ENCODE results near the gene SPEG. TPM values are rescaled to one million over a fixed set of nuclear protein-coding genes. Genes with fewer than 3 reads are reported as not detected.
"Not testable (repeated sequence)": the region's sequence is repeated elsewhere in the genome, so short reads cannot be mapped to it uniquely, and the experiment has no call there.

SPEG gene
- total and polyA plus RNA-seq, 2 donors: 1.3 to 19.8 TPM

- DNase-seq (ENCODE audit: low read depth in 6 of 9, low spot score in 9 of 9): peak in 7 of 9 donors; percentile 23 to 74 (median 45)
- 23% methylated on average over 15 of the region's 15 CpGs for WGBS
- no peak overlapping the region for H3K4me3 ChIP-seq (ENCODE audit: low read length in 2 of 2)
- peaks cover 0 to 21% of the 10 kb centered on the region in 2 donors for H3K27me3 ChIP-seq (ENCODE audit: control insufficient read depth in 2 of 2, insufficient read depth in 1 of 2, low read length in 1 of 2)
- H3K4me1 ChIP-seq (ENCODE audit: control insufficient read depth in 2 of 2, insufficient read depth in 2 of 2, low read length in 2 of 2): peaks cover 0 to 2% of the 10 kb centered on the region in 2 donors
- H3K36me3 ChIP-seq (ENCODE audit: control insufficient read depth in 2 of 2, insufficient read depth in 2 of 2, low read length in 1 of 2): no peaks in the 10 kb centered on the region
- no peak overlapping the region for H3K27ac ChIP-seq (ENCODE audit: low read depth in 1 of 2, low read length in 1 of 2)
- no peaks in the 10 kb centered on the region for H3K9me3 ChIP-seq (ENCODE audit: control insufficient read depth in 2 of 2, insufficient read depth in 1 of 2, low read length in 1 of 2)
Observed at GRCh38 chr2:219402665-219403515, 31.8 kb upstream of the SPEG start.

- peaks cover 0 to 27% of the 10 kb centered on the region in 2 donors for H3K27me3 ChIP-seq (ENCODE audit: control insufficient read depth in 2 of 2, insufficient read depth in 1 of 2, low read length in 1 of 2)
- no peak for DNase-seq (ENCODE audit: low read depth in 6 of 9, low spot score in 9 of 9)
- no peaks in the 10 kb centered on the region for H3K9me3 ChIP-seq (ENCODE audit: control insufficient read depth in 2 of 2, insufficient read depth in 1 of 2, low read length in 1 of 2)
- WGBS: 97% methylated on average over 9 of the region's 9 CpGs
- no peak overlapping the region for H3K27ac ChIP-seq (ENCODE audit: low read depth in 1 of 2, low read length in 1 of 2)
- no peaks in the 10 kb centered on the region for H3K36me3 ChIP-seq (ENCODE audit: control insufficient read depth in 2 of 2, insufficient read depth in 2 of 2, low read length in 1 of 2)
- H3K4me1 ChIP-seq (ENCODE audit: control insufficient read depth in 2 of 2, insufficient read depth in 2 of 2, low read length in 2 of 2): peaks cover 0 to 2% of the 10 kb centered on the region in 2 donors
- no peak overlapping the region for H3K4me3 ChIP-seq (ENCODE audit: low read length in 2 of 2)
Observed at GRCh38 chr2:219403861-219404260, 30.8 kb upstream of the SPEG start.

- H3K27ac ChIP-seq (ENCODE audit: low read depth in 1 of 2, low read length in 1 of 2): no peak overlapping the region
- no peak for DNase-seq (ENCODE audit: low read depth in 6 of 9, low spot score in 9 of 9)
- H3K4me3 ChIP-seq (ENCODE audit: low read length in 2 of 2): no peak overlapping the region
- H3K4me1 ChIP-seq (ENCODE audit: control insufficient read depth in 2 of 2, insufficient read depth in 2 of 2, low read length in 2 of 2): peaks cover 0 to 2% of the 10 kb centered on the region in 2 donors
- no peaks in the 10 kb centered on the region for H3K9me3 ChIP-seq (ENCODE audit: control insufficient read depth in 2 of 2, insufficient read depth in 1 of 2, low read length in 1 of 2)
- H3K27me3 ChIP-seq (ENCODE audit: control insufficient read depth in 2 of 2, insufficient read depth in 1 of 2, low read length in 1 of 2): peaks cover 0 to 29% of the 10 kb centered on the region in 2 donors
- H3K36me3 ChIP-seq (ENCODE audit: control insufficient read depth in 2 of 2, insufficient read depth in 2 of 2, low read length in 1 of 2): no peaks in the 10 kb centered on the region
- 95% methylated on average over 10 of the region's 10 CpGs for WGBS
Observed at GRCh38 chr2:219404291-219404910, 30.2 kb upstream of the SPEG start.

- no peak for DNase-seq (ENCODE audit: low read depth in 6 of 9, low spot score in 9 of 9)
- no peak overlapping the region for H3K27ac ChIP-seq (ENCODE audit: low read depth in 1 of 2, low read length in 1 of 2)
- H3K36me3 ChIP-seq (ENCODE audit: control insufficient read depth in 2 of 2, insufficient read depth in 2 of 2, low read length in 1 of 2): no peaks in the 10 kb centered on the region
- no peak overlapping the region for H3K4me3 ChIP-seq (ENCODE audit: low read length in 2 of 2)
- H3K9me3 ChIP-seq (ENCODE audit: control insufficient read depth in 2 of 2, insufficient read depth in 1 of 2, low read length in 1 of 2): no peaks in the 10 kb centered on the region
- H3K4me1 ChIP-seq (ENCODE audit: control insufficient read depth in 2 of 2, insufficient read depth in 2 of 2, low read length in 2 of 2): peaks cover 0 to 2% of the 10 kb centered on the region in 2 donors
- H3K27me3 ChIP-seq (ENCODE audit: control insufficient read depth in 2 of 2, insufficient read depth in 1 of 2, low read length in 1 of 2): peaks cover 0 to 33% of the 10 kb centered on the region in 2 donors
- WGBS: 92% methylated on average over 7 of the region's 7 CpGs
Observed at GRCh38 chr2:219404954-219405353, 29.7 kb upstream of the SPEG start.

GRCh38 chr2:219405451-219405850, 29.2 kb upstream of the SPEG start:
- 85% methylated on average over 9 of the region's 9 CpGs for WGBS
- Histone ChIP-seq H3K9me3 (ENCODE audit: control insufficient read depth in 2 of 2, insufficient read depth in 1 of 2, low read length in 1 of 2) (no peaks in the 10 kb centered on the region), H3K27ac (ENCODE audit: low read depth in 1 of 2, low read length in 1 of 2) (no peak overlapping the region), H3K4me3 (ENCODE audit: low read length in 2 of 2) (no peak overlapping the region), H3K27me3 (ENCODE audit: control insufficient read depth in 2 of 2, insufficient read depth in 1 of 2, low read length in 1 of 2) (peaks cover 0 to 33% of the 10 kb centered on the region in 2 donors), H3K36me3 (ENCODE audit: control insufficient read depth in 2 of 2, insufficient read depth in 2 of 2, low read length in 1 of 2) (no peaks in the 10 kb centered on the region), H3K4me1 (ENCODE audit: control insufficient read depth in 2 of 2, insufficient read depth in 2 of 2, low read length in 2 of 2) (peaks cover 0 to under 1% of the 10 kb centered on the region in 2 donors)
- no peak for DNase-seq (ENCODE audit: low read depth in 6 of 9, low spot score in 9 of 9)

- no peak overlapping the region for H3K4me3 ChIP-seq (ENCODE audit: low read length in 2 of 2)
- 93% methylated on average over 7 of the region's 7 CpGs for WGBS
- no peaks in the 10 kb centered on the region for H3K9me3 ChIP-seq (ENCODE audit: control insufficient read depth in 2 of 2, insufficient read depth in 1 of 2, low read length in 1 of 2)
- peaks cover 0 to 33% of the 10 kb centered on the region in 2 donors for H3K27me3 ChIP-seq (ENCODE audit: control insufficient read depth in 2 of 2, insufficient read depth in 1 of 2, low read length in 1 of 2)
- H3K27ac ChIP-seq (ENCODE audit: low read depth in 1 of 2, low read length in 1 of 2): no peak overlapping the region
- DNase-seq (ENCODE audit: low read depth in 6 of 9, low spot score in 9 of 9): no peak
- H3K36me3 ChIP-seq (ENCODE audit: control insufficient read depth in 2 of 2, insufficient read depth in 2 of 2, low read length in 1 of 2): no peaks in the 10 kb centered on the region
- H3K4me1 ChIP-seq (ENCODE audit: control insufficient read depth in 2 of 2, insufficient read depth in 2 of 2, low read length in 2 of 2): no peaks in the 10 kb centered on the region
Observed at GRCh38 chr2:219405958-219406860, 28.4 kb upstream of the SPEG start.

- DNase-seq (ENCODE audit: low read depth in 6 of 9, low spot score in 9 of 9): no peak
- 80% methylated on average over 3 of the region's 3 CpGs for WGBS
- H3K27me3 ChIP-seq (ENCODE audit: control insufficient read depth in 2 of 2, insufficient read depth in 1 of 2, low read length in 1 of 2): peaks cover 0 to 36% of the 10 kb centered on the region in 2 donors
- no peak overlapping the region for H3K27ac ChIP-seq (ENCODE audit: low read depth in 1 of 2, low read length in 1 of 2)
- no peaks in the 10 kb centered on the region for H3K9me3 ChIP-seq (ENCODE audit: control insufficient read depth in 2 of 2, insufficient read depth in 1 of 2, low read length in 1 of 2)
- no peaks in the 10 kb centered on the region for H3K4me1 ChIP-seq (ENCODE audit: control insufficient read depth in 2 of 2, insufficient read depth in 2 of 2, low read length in 2 of 2)
- H3K4me3 ChIP-seq (ENCODE audit: low read length in 2 of 2): no peak overlapping the region
- no peaks in the 10 kb centered on the region for H3K36me3 ChIP-seq (ENCODE audit: control insufficient read depth in 2 of 2, insufficient read depth in 2 of 2, low read length in 1 of 2)
Observed at GRCh38 chr2:219406861-219407230, 27.8 kb upstream of the SPEG start.

GRCh38 chr2:219407343-219407742, 27.3 kb upstream of the SPEG start:
- not testable (repeated sequence) for H3K27ac ChIP-seq (ENCODE audit: low read depth in 1 of 2, low read length in 1 of 2); H3K9me3 ChIP-seq (ENCODE audit: control insufficient read depth in 2 of 2, insufficient read depth in 1 of 2, low read length in 1 of 2); H3K4me1 ChIP-seq (ENCODE audit: control insufficient read depth in 2 of 2, insufficient read depth in 2 of 2, low read length in 2 of 2); DNase-seq (ENCODE audit: low read depth in 6 of 9, low spot score in 9 of 9); H3K4me3 ChIP-seq (ENCODE audit: low read length in 2 of 2); H3K36me3 ChIP-seq (ENCODE audit: control insufficient read depth in 2 of 2, insufficient read depth in 2 of 2, low read length in 1 of 2)
- peaks cover 0 to 36% of the 10 kb centered on the region in 2 donors for H3K27me3 ChIP-seq (ENCODE audit: control insufficient read depth in 2 of 2, insufficient read depth in 1 of 2, low read length in 1 of 2)
- 83% methylated on average over 5 of the region's 5 CpGs for WGBS
